PC-3 (cell line): ENCODE data around the gene CD300LD. TPM values are rescaled to one million over a fixed set of nuclear protein-coding genes. Genes with fewer than 3 reads are reported as not detected.
A peak's percentile ranks its signal among the peaks of the same experiment; 100 is the strongest.

Experiments used
- ATAC-seq: fragments of 200-7000 bp; cut with Tn5 transposase; 2 replicates; pipeline ENCODE4 v1.9.1; 2020; ENCODE audit warnings: mild to moderate bottlenecking, moderate library complexity
- BruUV-seq: library from RNA; stranded (reverse); fragments of 400-500 nt; replicated peaks from 2 replicates; lab custom pipeline; 2021; lab: Mats Ljungman, UMichigan
- CTCF ChIA-PET: fragments of 300-600 bp; sonication (Branson Sonifier 250); formaldehyde crosslinking; loops from one replicate; lab custom pipeline; 2022; ENCODE audit warnings: antibody characterized with exemption; lab: Charles Lee
- POLR2A ChIA-PET: fragments of 300-600 bp; sonication (Branson Sonifier 250); formaldehyde crosslinking; loops from one replicate; lab custom pipeline; 2022; ENCODE audit warnings: antibody characterized with exemption; ENCODE audit not compliant: unreplicated experiment; lab: Charles Lee
- DNase-seq: peaks from one replicate; pipeline ENCODE4 v3.0.0-alpha.2; 2015
- H2AFZ ChIP-seq: fragments of 300-600 bp; sonication (generic); 2 replicates; pipeline ENCODE4 v1.6.0; 2016; ENCODE audit warnings: antibody characterized with exemption, low read length
- H3F3A ChIP-seq: fragments of 300-600 bp; sonication (generic); one replicate; pipeline ENCODE4 v1.6.0; 2017; ENCODE audit warnings: antibody characterized with exemption, low read length, control low read depth, mild to moderate bottlenecking; ENCODE audit not compliant: unreplicated experiment
- H3K27ac ChIP-seq: fragments of 300-600 bp; sonication (generic); 2 replicates; pipeline ENCODE4 v1.5.1; 2016; ENCODE audit warnings: mild to moderate bottlenecking, low read length
- H3K27me3 ChIP-seq: fragments of 300-600 bp; sonication (generic); 2 replicates; pipeline ENCODE4 v1.6.1; 2016; ENCODE audit warnings: low read length, mixed read lengths
- H3K36me3 ChIP-seq: fragments of 300-600 bp; sonication (generic); 2 replicates; pipeline ENCODE4 v1.6.1; 2016; ENCODE audit warnings: low read depth, mixed run types, low read length, mixed read lengths
- H3K4me1 ChIP-seq: fragments of 300-600 bp; sonication (generic); 2 replicates; pipeline ENCODE4 v1.5.1; 2016; ENCODE audit warnings: low read length; ENCODE audit not compliant: insufficient read depth
- H3K4me2 ChIP-seq: fragments of 300-600 bp; sonication (generic); 2 replicates; pipeline ENCODE4 v1.6.0; 2016; ENCODE audit warnings: low read length
- H3K4me3 ChIP-seq: fragments of 300-600 bp; sonication (generic); 2 replicates; pipeline ENCODE4 v1.5.1; 2016; ENCODE audit warnings: mild to moderate bottlenecking, low read length, mixed read lengths
- H3K79me2 ChIP-seq: fragments of 300-600 bp; sonication (generic); 2 replicates; pipeline ENCODE4 v1.6.1; 2017; ENCODE audit warnings: low read length, mixed read lengths
- H3K9ac ChIP-seq: fragments of 300-600 bp; sonication (generic); 2 replicates; pipeline ENCODE4 v1.6.0; 2016; ENCODE audit warnings: mild to moderate bottlenecking, low read length
- H3K9me2 ChIP-seq: fragments of 300-600 bp; sonication (generic); replicated peaks from 2 replicates; pipeline ENCODE4 v1.6.1; 2016; ENCODE audit warnings: mixed run types, low read length, mixed read lengths
- H3K9me3 ChIP-seq: fragments of 300-600 bp; sonication (generic); 2 replicates; pipeline ENCODE4 v1.6.1; 2016; ENCODE audit warnings: low read length, mixed read lengths
- H4K20me1 ChIP-seq: fragments of 300-600 bp; sonication (generic); 2 replicates; pipeline ENCODE4 v1.6.1; 2016; ENCODE audit warnings: low read length, mixed read lengths
- EZH2 ChIP-seq: fragments of 300-600 bp; sonication (generic); IDR thresholded peaks from one replicate; pipeline ENCODE4 v1.6.1; 2017; ENCODE audit warnings: antibody characterized with exemption, mild to moderate bottlenecking, low read length; ENCODE audit not compliant: unreplicated experiment
- EZH2phosphoT487 ChIP-seq: fragments of 300-600 bp; sonication (generic); IDR thresholded peaks from 2 replicates; pipeline ENCODE4 v1.6.1; 2018; ENCODE audit warnings: mild to moderate bottlenecking, antibody characterized with exemption, low read length, borderline replicate concordance
- intact Hi-C: fragments of 100-400 bp; cut with micrococcal nuclease; formaldehyde crosslinking; loops from 2 replicates; pipeline ENCODE4 v1.9.0; 2023
- total RNA-seq: library from RNA; depleted of rRNA; stranded (reverse); fragments of >200 nt; gene quantifications from 2 replicates; pipeline ENCODE4 v1.2.3, GENCODE V29; 2014
- TF ChIP-seq, protein P1 (sequence below): fragments of 300-600 bp; sonication (generic); conservative IDR thresholded peaks from 2 replicates; pipeline ENCODE4 v1.5.1; 2017; ENCODE audit warnings: antibody characterized with exemption, low read depth, mild to moderate bottlenecking, low read length

The CD300LD gene
- total RNA-seq, 1 experiment from 2014 or later: not detected

DNA sequence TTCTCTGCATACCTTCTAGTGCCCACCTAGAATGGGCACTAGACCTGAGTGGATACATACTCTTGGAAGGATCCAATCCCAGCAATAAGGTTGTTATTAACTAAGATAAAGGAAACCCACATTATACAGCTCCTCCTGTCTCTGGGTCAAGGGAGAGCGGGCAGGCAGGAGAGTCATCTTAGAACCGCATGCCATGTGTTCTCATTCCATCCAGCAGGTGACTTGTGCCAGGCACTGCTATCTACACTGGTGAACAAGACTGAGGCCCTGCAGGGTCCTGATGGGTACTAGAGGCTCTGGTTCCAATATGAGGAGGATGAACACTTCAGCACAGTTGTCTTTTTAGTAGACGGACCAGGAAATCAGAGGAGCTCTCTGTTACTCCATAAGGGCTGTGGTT, 18.9 kb downstream of the CD300LD start:
- Histone ChIP-seq H3K79me2 (no peaks in the 10 kb centered on the region), H3K27ac (no peak overlapping the region), H3K4me1 (peaks cover 14% of the 10 kb centered on the region), H3K27me3 (peaks cover 52% of the 10 kb centered on the region), H3K36me3 (no peaks in the 10 kb centered on the region), H3K4me2 (no peak overlapping the region), H3K9ac (no peak overlapping the region), H2AFZ (no peak overlapping the region), H3K4me3 (no peak overlapping the region), H3K9me2 (no peaks in the 10 kb centered on the region), H4K20me1 (no peaks in the 10 kb centered on the region), H3K9me3 (no peaks in the 10 kb centered on the region), H3F3A (no peaks in the 10 kb centered on the region)
- intact Hi-C loops: no loop called here
- BruUV-seq: no TSS peak
- ChIA-PET POLR2A (no interaction called here), CTCF (no interaction called here)
- TF ChIP-seq, protein P1, sequence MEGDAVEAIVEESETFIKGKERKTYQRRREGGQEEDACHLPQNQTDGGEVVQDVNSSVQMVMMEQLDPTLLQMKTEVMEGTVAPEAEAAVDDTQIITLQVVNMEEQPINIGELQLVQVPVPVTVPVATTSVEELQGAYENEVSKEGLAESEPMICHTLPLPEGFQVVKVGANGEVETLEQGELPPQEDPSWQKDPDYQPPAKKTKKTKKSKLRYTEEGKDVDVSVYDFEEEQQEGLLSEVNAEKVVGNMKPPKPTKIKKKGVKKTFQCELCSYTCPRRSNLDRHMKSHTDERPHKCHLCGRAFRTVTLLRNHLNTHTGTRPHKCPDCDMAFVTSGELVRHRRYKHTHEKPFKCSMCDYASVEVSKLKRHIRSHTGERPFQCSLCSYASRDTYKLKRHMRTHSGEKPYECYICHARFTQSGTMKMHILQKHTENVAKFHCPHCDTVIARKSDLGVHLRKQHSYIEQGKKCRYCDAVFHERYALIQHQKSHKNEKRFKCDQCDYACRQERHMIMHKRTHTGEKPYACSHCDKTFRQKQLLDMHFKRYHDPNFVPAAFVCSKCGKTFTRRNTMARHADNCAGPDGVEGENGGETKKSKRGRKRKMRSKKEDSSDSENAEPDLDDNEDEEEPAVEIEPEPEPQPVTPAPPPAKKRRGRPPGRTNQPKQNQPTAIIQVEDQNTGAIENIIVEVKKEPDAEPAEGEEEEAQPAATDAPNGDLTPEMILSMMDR: peak; percentile 29; the same call in 1 of the 2 replicates
- no peak for TF ChIP-seq EZH2phosphoT487
- DNase-seq: no peak
- ATAC-seq: no peak

DNA sequence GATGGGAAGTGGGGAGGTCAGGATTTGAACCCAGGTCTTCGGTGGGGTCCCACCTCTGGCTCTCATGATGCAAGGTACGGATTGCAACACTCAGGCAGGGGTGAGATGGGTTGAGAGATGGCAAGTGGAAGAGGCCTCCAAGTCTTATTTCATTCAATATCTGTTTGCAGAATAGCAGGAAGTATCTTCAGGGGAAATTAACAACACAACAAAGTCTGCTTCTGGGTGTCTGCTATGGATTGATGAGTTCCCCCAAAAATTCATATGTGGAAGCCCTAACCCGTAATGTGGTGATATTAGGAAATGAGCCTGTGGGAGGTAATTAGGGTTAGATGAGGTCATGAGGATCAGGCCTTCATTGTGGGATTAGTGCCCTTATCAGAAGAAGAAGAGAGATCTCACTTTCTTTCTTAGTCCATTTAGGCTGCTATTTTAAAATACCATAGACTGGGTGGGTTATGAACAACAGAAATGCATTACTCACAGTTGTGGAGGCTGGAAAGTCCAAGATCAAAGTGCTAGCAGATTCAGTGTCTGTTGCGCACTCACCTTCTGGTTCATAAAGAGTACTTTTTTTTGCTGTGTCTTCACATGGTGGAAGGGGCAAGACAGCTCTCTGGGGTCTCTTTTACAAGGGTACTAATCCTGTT, 20.3 kb downstream of the CD300LD start:
- Histone ChIP-seq H3K27ac (no peak overlapping the region), H4K20me1 (no peaks in the 10 kb centered on the region), H3K27me3 (peaks cover 43% of the 10 kb centered on the region), H3K9me3 (no peaks in the 10 kb centered on the region), H3K4me3 (no peak overlapping the region), H3K9me2 (no peaks in the 10 kb centered on the region), H3K4me2 (no peak overlapping the region), H3K4me1 (peaks cover 14% of the 10 kb centered on the region), H3F3A (no peaks in the 10 kb centered on the region), H2AFZ (no peak overlapping the region), H3K9ac (no peak overlapping the region), H3K79me2 (no peaks in the 10 kb centered on the region), H3K36me3 (no peaks in the 10 kb centered on the region)
- BruUV-seq: no TSS peak
- intact Hi-C loops: no loop called here
- ChIA-PET CTCF (no interaction called here), POLR2A (no interaction called here)
- ATAC-seq: no peak
- DNase-seq: no peak
- TF ChIP-seq EZH2 (no peak), EZH2phosphoT487 (no peak)
- TF ChIP-seq, protein P1: no peak
